B cell (primary cell): ENCODE measurements around the gene TSTD1. TPM values are rescaled to one million over a fixed set of nuclear protein-coding genes. Genes with fewer than 3 reads are reported as not detected.
A peak's percentile ranks its signal among the peaks of the same experiment; 100 is the strongest.

ENCODE experiments used
- ATAC-seq: fragments of 200-7000 bp; cut with Tn5 transposase; one replicate; pipeline ENCODE4 v1.10.0; 2021; ENCODE audit warnings: low read depth, mild to moderate bottlenecking, moderate number of reproducible peaks, moderate library complexity
- CTCF ChIA-PET: fragments of 350-600 bp; sonication (Branson Sonifier 250); formaldehyde crosslinking; loops from one replicate; lab custom pipeline; 2021; ENCODE audit warnings: antibody characterized with exemption, inconsistent platforms; lab: Charles Lee
- POLR2A ChIA-PET: fragments of 350-600 bp; sonication (Branson Sonifier 250); formaldehyde crosslinking; loops from one replicate; lab custom pipeline; 2021; ENCODE audit warnings: antibody characterized with exemption; lab: Charles Lee
- DNase-seq: peaks from one replicate; pipeline ENCODE4 v3.0.0; 2013
- H2AFZ ChIP-seq: 2 replicates; pipeline ENCODE4 v1.6.1; 2012; ENCODE audit warnings: mild to moderate bottlenecking, low read depth, low read length; ENCODE audit not compliant: insufficient read depth, poor library complexity, severe bottlenecking
- H3K27ac ChIP-seq, 2 donors: 1 replicate in 1 of 2; 2 replicates in 1 of 2; pipeline ENCODE4 v1.5.1; 2012 to 2013; ENCODE audit warnings: low read length in 2 of 2, mild to moderate bottlenecking in 2 of 2, moderate library complexity in 1 of 2
- H3K27me3 ChIP-seq, 4 experiments: fragments of 200-600 bp in 1 of 4; sonication (generic) in 1 of 4; replicated peaks in 1 of 4; 1 replicate in 2 of 4; 2 replicates in 2 of 4; pipeline versions ENCODE4 v1.6.1 to v1.7.0; 2013 to 2016; ENCODE audit warnings: low read length in 3 of 4, mild to moderate bottlenecking in 2 of 4, mixed read lengths in 1 of 4, moderate library complexity in 1 of 4; ENCODE audit not compliant: insufficient read depth in 4 of 4, control insufficient read depth in 3 of 4; ENCODE audit errors: control extremely low read depth in 1 of 4
- H3K36me3 ChIP-seq, 2 experiments: replicated peaks in 1 of 2; 1 replicate in 1 of 2; 2 replicates in 1 of 2; pipeline versions ENCODE4 v1.6.1 to v1.7.1; 2013; ENCODE audit warnings: low read length in 1 of 2; ENCODE audit not compliant: insufficient read depth in 2 of 2, control insufficient read depth in 1 of 2; ENCODE audit errors: control extremely low read depth in 1 of 2, extremely low read depth in 1 of 2
- H3K4me1 ChIP-seq, 2 donors: fragments of 200-600 bp in 1 of 2; sonication (generic) in 1 of 2; 1 replicate in 1 of 2; 2 replicates in 1 of 2; pipeline versions ENCODE4 v1.5.1 to v1.6.1; 2013 to 2017; ENCODE audit warnings: low read length in 2 of 2; ENCODE audit not compliant: control insufficient read depth in 2 of 2, insufficient read depth in 2 of 2
- H3K4me2 ChIP-seq: replicated peaks from 2 replicates; pipeline ENCODE3; 2012; ENCODE audit warnings: mild to moderate bottlenecking, low read depth, low read length; ENCODE audit not compliant: poor library complexity, severe bottlenecking
- H3K4me3 ChIP-seq, 5 experiments: fragments of 200-600 bp in 1 of 5; sonication (generic) in 1 of 5; 1 replicate in 3 of 5; 2 replicates in 2 of 5; pipeline versions ENCODE4 v1.5.1 to v1.7.0; 2011 to 2016; ENCODE audit warnings: low read length in 4 of 5, mild to moderate bottlenecking in 4 of 5, low read depth in 2 of 5, control low read depth in 1 of 5, moderate library complexity in 1 of 5; ENCODE audit not compliant: insufficient read depth in 1 of 5; ENCODE audit errors: control extremely low read depth in 1 of 5, extremely low read depth in 1 of 5
- H3K79me2 ChIP-seq: fragments of 200-600 bp; sonication (generic); one replicate; pipeline ENCODE4 v1.6.0; 2016; ENCODE audit warnings: low read length; ENCODE audit not compliant: control insufficient read depth, insufficient read depth
- H3K9ac ChIP-seq: fragments of 200-600 bp; sonication (generic); 2 replicates; pipeline ENCODE4 v1.6.1; 2017; ENCODE audit warnings: mild to moderate bottlenecking, low read length, moderate library complexity
- H3K9me3 ChIP-seq, 3 donors: one replicate each; pipeline versions ENCODE4 v1.6.1 to v1.7.1; 2013; ENCODE audit warnings: low read length in 2 of 3; ENCODE audit not compliant: control insufficient read depth in 2 of 3, insufficient read depth in 1 of 3; ENCODE audit errors: control extremely low read depth in 1 of 3
- H4K20me1 ChIP-seq: 2 replicates; pipeline ENCODE4 v1.6.0; 2012; ENCODE audit warnings: mild to moderate bottlenecking, low read length; ENCODE audit not compliant: insufficient read depth, control insufficient read depth, poor library complexity, severe bottlenecking
- H3K27ac Mint-ChIP-seq: one replicate; pipeline ENCODE4 v1.8.0; 2021; ENCODE audit warnings: mixed read lengths
- H3K27me3 Mint-ChIP-seq: one replicate; pipeline ENCODE4 v1.8.0; 2021; ENCODE audit warnings: mixed read lengths
- H3K4me1 Mint-ChIP-seq: one replicate; pipeline ENCODE4 v1.8.0; 2021; ENCODE audit warnings: mixed read lengths
- H3K4me3 Mint-ChIP-seq: one replicate; pipeline ENCODE4 v1.8.0; 2021; ENCODE audit warnings: mixed read lengths
- H3K9me3 Mint-ChIP-seq: one replicate; pipeline ENCODE4 v1.8.0; 2022; ENCODE audit warnings: mixed read lengths; ENCODE audit not compliant: insufficient read depth
- CTCF ChIP-seq: fragments of 200-600 bp; IDR thresholded peaks from one replicate; pipeline ENCODE4 v1.8.0; 2022; ENCODE audit warnings: antibody characterized with exemption, mild to moderate bottlenecking
- EZH2 ChIP-seq: IDR thresholded peaks from 2 replicates; pipeline ENCODE4 v1.6.1; 2012; ENCODE audit warnings: borderline replicate concordance, low read depth, mild to moderate bottlenecking, moderate library complexity, low read length; ENCODE audit not compliant: insufficient read depth, poor library complexity, severe bottlenecking
- WGBS: methylation state at CpG from one replicate; pipeline ENCODE4 v1.1.5; 2013; ENCODE audit warnings: missing lambda C conversion rate; ENCODE audit not compliant: insufficient coverage; 5-methylcytosine and 5-hydroxymethylcytosine counted together
- intact Hi-C: fragments of 100-400 bp; cut with micrococcal nuclease; formaldehyde crosslinking; loops from one replicate; pipeline ENCODE4 v1.10.0; 2022
- polyA plus RNA-seq: library from polyadenylated mRNA; depleted of rRNA; stranded (reverse); fragments of >200 nt; gene quantifications from 2 replicates; pipeline ENCODE4 v1.2.3, GENCODE V29; 2012
- total RNA-seq, 2 donors: library from RNA; stranded (reverse); fragments of 120-200 nt in 1 of 2; gene quantifications; 1 replicate in 1 of 2; 2 replicates in 1 of 2; pipeline versions ENCODE4 v1.2.3 to v1.2.4, GENCODE V29; 2013 to 2022

The TSTD1 gene
- total and polyA plus RNA-seq, 2 donors (not counting 1 experiment from before 2014, with no cell fraction given), result 85.6 to 242 TPM

GRCh38 chr1:161013131-161013487, 25.7 kb downstream of the TSTD1 start:
- Histone ChIP-seq H3K79me2 (peaks cover 20% of the 10 kb centered on the region), H3K27me3 (no peaks in the 10 kb centered on the region), H3K27ac (peak overlapping the region; percentile 76 to 86), H3K4me2 (peak overlapping the region; percentile 76), H4K20me1 (no peaks in the 10 kb centered on the region), H3K9ac (peak overlapping the region; percentile 57), H3K4me1 (peaks cover 19 to 25% of the 10 kb centered on the region in 2 donors), H3K4me3 (peak overlapping the region; percentile 20 to 65 (median 52)), H3K9me3 (no peaks in the 10 kb centered on the region), H3K36me3 (no peaks in the 10 kb centered on the region), H2AFZ (peak overlapping the region; percentile 44)
- ChIA-PET CTCF (interaction anchor here (0.5 to 5.4 kb wide), 13 partner anchors 10 to 227 kb away, joined by 3 to 45 read pairs (median 3); partner anchors contain the start of genes ARHGAP30, TSTD1 and USF1), POLR2A (interaction anchor here (0.7 to 2.4 kb wide), 5 partner anchors 8 to 217 kb away, joined by 4 to 27 read pairs (median 4); partner anchors contain the start of genes F11R, LY9 and USF1)
- intact Hi-C loops, result loop anchor here (1.0 kb wide), 2 partner anchors 8 to 32 kb away; partner anchors contain the start of genes F11R and USF1
- ATAC-seq (no peak), DNase-seq (no peak)
- peak overlapping the region; percentile 89 for H3K4me3 Mint-ChIP-seq
- H3K9me3 Mint-ChIP-seq, result no peaks in the 10 kb centered on the region
- peaks cover 22% of the 10 kb centered on the region for H3K4me1 Mint-ChIP-seq
- peak overlapping the region; percentile 99 for H3K27ac Mint-ChIP-seq
- TF ChIP-seq CTCF (no peak), EZH2 (no peak)
- H3K27me3 Mint-ChIP-seq, result no peaks in the 10 kb centered on the region

DNA sequence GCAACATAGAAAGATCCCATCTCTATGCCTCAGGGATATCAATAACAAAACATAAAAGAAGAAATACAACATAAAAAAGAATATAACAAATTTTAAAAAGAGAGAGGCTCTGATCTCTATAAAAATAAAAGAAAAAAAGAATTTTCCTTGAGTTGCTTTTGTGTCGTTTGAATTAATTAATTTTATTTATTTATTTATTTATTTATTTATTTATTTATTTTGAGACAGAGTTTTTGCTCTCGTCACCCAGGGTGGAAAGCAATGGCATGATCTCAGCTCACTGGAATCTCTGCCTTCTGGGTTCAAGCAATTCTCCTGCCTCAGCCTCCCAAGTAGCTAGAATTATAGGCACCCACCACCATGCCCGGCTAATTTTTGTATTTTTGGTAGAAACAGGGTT, 26.3 kb downstream of the TSTD1 start:
- TF ChIP-seq CTCF (no peak), EZH2 (no peak)
- Histone ChIP-seq H4K20me1 (no peaks in the 10 kb centered on the region), H3K79me2 (peaks cover 26% of the 10 kb centered on the region), H3K4me1 (peaks cover 19 to 25% of the 10 kb centered on the region in 2 donors), H3K27ac (peak overlapping the region in 1 of 2 donors; percentile 86), H3K9me3 (no peaks in the 10 kb centered on the region), H3K9ac (no peak overlapping the region), H3K27me3 (no peaks in the 10 kb centered on the region), H3K4me3 (no peak overlapping the region), H3K36me3 (peaks cover 0 to under 1% of the 10 kb centered on the region in 2 experiments), H3K4me2 (peak overlapping the region; percentile 76), H2AFZ (no peak overlapping the region)
- ChIA-PET CTCF (interaction anchor here (1.7 to 5.4 kb wide), 3 partner anchors 15 to 85 kb away, joined by 4 to 45 read pairs (median 15); partner anchors contain the start of gene ARHGAP30), POLR2A (interaction anchor here (0.9 kb wide), 1 partner anchor 85 kb away, joined by 4 read pairs; no protein-coding TSS in a partner anchor)
- Mint-ChIP-seq H3K27ac (no peak overlapping the region), H3K27me3 (no peaks in the 10 kb centered on the region), H3K4me3 (no peak overlapping the region), H3K9me3 (no peaks in the 10 kb centered on the region), H3K4me1 (peaks cover 22% of the 10 kb centered on the region)
- DNase-seq (no peak), ATAC-seq (no peak)
- WGBS, result no CpG with 5 or more reads among the region's 3 CpGs
- intact Hi-C loops, result no loop called here
